Measurements from ENCODE around the gene SLC35F3. TPM values are rescaled to one million over a fixed set of nuclear protein-coding genes. Genes with fewer than 3 reads are reported as not detected.

SLC35F3 gene
- total RNA-seq, 1 donor from 2014 or later, result 0.57 TPM

DNA sequence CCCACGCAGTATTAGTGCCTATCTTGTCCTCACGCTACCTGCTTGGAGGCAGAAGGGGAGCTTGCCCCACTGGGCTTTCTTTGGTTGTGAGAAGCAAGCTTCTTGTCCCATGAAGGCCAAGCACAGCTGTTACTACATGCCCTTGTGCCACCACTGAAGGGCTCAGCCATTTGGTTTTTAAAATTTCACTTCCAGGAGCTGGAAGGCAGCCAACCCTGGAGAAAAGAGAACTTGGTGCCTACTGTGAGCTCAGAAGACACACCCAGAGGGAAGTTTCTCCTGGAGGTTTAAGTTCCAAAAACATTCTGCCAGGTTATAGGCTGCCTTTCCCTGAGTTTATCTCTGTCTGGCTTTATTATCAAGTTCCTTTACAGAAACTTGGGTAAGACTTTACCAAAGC, 187.4 kb downstream of the SLC35F3 start:
- Histone ChIP-seq H2AFZ (ENCODE audit: low read depth, low read length) (no peak overlapping the region), H3K4me2 (ENCODE audit: low read length) (no peak overlapping the region), H3K4me1 (ENCODE audit: insufficient read depth, low read length) (no peaks in the 10 kb centered on the region), H4K20me1 (ENCODE audit: insufficient read depth, low read length) (no peaks in the 10 kb centered on the region), H3K27me3 (ENCODE audit: insufficient read depth, low read length) (no peaks in the 10 kb centered on the region), H3K79me2 (ENCODE audit: insufficient read depth, low read length) (no peaks in the 10 kb centered on the region), H3K9ac (ENCODE audit: low read length) (no peak overlapping the region), H3K36me3 (ENCODE audit: insufficient read depth, low read length) (no peaks in the 10 kb centered on the region), H3K4me3 (ENCODE audit: insufficient read depth, low read depth, low read length) (no peak overlapping the region), H3K27ac (ENCODE audit: low read depth, low read length) (no peak overlapping the region), H3K9me3 (ENCODE audit: insufficient read depth, low read depth, low read length) (no peaks in the 10 kb centered on the region)
- H3K4me1 Mint-ChIP-seq (ENCODE audit: low read depth, unreplicated experiment), result no peaks in the 10 kb centered on the region
- H3K36me3 Mint-ChIP-seq (ENCODE audit: low read depth, unreplicated experiment), result no peaks in the 10 kb centered on the region
- DNase-seq (ENCODE audit: low read depth) (no peak), FAIRE-seq (no peak)
- H3K27me3 Mint-ChIP-seq (ENCODE audit: low read depth, unreplicated experiment), result peaks cover 11% of the 10 kb centered on the region
- H3K9me3 Mint-ChIP-seq (ENCODE audit: unreplicated experiment), result peaks cover 5% of the 10 kb centered on the region
- no peak overlapping the region for H3K4me3 Mint-ChIP-seq (ENCODE audit: unreplicated experiment)
- TF ChIP-seq, protein P1, sequence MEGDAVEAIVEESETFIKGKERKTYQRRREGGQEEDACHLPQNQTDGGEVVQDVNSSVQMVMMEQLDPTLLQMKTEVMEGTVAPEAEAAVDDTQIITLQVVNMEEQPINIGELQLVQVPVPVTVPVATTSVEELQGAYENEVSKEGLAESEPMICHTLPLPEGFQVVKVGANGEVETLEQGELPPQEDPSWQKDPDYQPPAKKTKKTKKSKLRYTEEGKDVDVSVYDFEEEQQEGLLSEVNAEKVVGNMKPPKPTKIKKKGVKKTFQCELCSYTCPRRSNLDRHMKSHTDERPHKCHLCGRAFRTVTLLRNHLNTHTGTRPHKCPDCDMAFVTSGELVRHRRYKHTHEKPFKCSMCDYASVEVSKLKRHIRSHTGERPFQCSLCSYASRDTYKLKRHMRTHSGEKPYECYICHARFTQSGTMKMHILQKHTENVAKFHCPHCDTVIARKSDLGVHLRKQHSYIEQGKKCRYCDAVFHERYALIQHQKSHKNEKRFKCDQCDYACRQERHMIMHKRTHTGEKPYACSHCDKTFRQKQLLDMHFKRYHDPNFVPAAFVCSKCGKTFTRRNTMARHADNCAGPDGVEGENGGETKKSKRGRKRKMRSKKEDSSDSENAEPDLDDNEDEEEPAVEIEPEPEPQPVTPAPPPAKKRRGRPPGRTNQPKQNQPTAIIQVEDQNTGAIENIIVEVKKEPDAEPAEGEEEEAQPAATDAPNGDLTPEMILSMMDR (IDR thresholded peaks at IDR 0.05; ENCODE audit: insufficient read depth, low read depth, low read length), result no peak
- no peak for TF ChIP-seq EZH2 (IDR thresholded peaks at IDR 0.05; ENCODE audit: insufficient read depth, low read length)
- no peak overlapping the region for H3K27ac Mint-ChIP-seq (ENCODE audit: unreplicated experiment)

DNA sequence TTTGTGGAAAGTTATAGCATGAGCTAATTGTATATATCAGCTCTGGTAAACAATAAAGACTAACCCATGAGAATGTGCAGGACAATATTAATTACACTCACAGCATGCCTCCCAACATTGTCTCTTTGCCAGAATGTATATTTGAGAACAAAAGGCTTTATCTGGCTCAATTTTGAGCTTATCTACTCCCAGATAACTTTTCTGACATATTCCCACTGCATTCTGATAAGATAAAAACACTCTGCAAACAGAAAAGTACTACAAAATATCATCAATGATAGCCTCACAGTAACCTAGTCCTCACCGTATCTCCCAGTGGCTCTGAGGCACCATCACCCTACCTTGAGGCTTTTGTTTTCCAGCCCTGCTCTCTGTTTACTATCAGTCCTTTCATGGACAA, 188.6 kb downstream of the SLC35F3 start:
- H3K4me3 ChIP-seq (ENCODE audit: insufficient read depth, low read depth, low read length), result no peak overlapping the region
- no peaks in the 10 kb centered on the region for H3K4me1 ChIP-seq (ENCODE audit: insufficient read depth, low read length)
- no peak overlapping the region for H2AFZ ChIP-seq (ENCODE audit: low read depth, low read length)
- DNase-seq (ENCODE audit: low read depth) (no peak), FAIRE-seq (no peak)
- no peaks in the 10 kb centered on the region for H3K9me3 ChIP-seq (ENCODE audit: insufficient read depth, low read depth, low read length)
- H3K27ac ChIP-seq (ENCODE audit: low read depth, low read length), result no peak overlapping the region
- peaks cover 6% of the 10 kb centered on the region for H3K27me3 Mint-ChIP-seq (ENCODE audit: low read depth, unreplicated experiment)
- no peaks in the 10 kb centered on the region for H3K36me3 Mint-ChIP-seq (ENCODE audit: low read depth, unreplicated experiment)
- H3K4me1 Mint-ChIP-seq (ENCODE audit: low read depth, unreplicated experiment), result no peaks in the 10 kb centered on the region
- H3K79me2 ChIP-seq (ENCODE audit: insufficient read depth, low read length), result peaks cover 5% of the 10 kb centered on the region
- no peaks in the 10 kb centered on the region for H3K27me3 ChIP-seq (ENCODE audit: insufficient read depth, low read length)
- H4K20me1 ChIP-seq (ENCODE audit: insufficient read depth, low read length), result no peaks in the 10 kb centered on the region
- H3K9ac ChIP-seq (ENCODE audit: low read length), result no peak overlapping the region
- peaks cover 5% of the 10 kb centered on the region for H3K9me3 Mint-ChIP-seq (ENCODE audit: unreplicated experiment)
- no peaks in the 10 kb centered on the region for H3K36me3 ChIP-seq (ENCODE audit: insufficient read depth, low read length)
- no peak overlapping the region for H3K4me3 Mint-ChIP-seq (ENCODE audit: unreplicated experiment)
- H3K27ac Mint-ChIP-seq (ENCODE audit: unreplicated experiment), result no peak overlapping the region
- TF ChIP-seq EZH2 (IDR thresholded peaks at IDR 0.05; ENCODE audit: insufficient read depth, low read length), result no peak
- TF ChIP-seq, protein P1 (IDR thresholded peaks at IDR 0.05; ENCODE audit: insufficient read depth, low read depth, low read length), result no peak
- H3K4me2 ChIP-seq (ENCODE audit: low read length), result no peak overlapping the region

DNA sequence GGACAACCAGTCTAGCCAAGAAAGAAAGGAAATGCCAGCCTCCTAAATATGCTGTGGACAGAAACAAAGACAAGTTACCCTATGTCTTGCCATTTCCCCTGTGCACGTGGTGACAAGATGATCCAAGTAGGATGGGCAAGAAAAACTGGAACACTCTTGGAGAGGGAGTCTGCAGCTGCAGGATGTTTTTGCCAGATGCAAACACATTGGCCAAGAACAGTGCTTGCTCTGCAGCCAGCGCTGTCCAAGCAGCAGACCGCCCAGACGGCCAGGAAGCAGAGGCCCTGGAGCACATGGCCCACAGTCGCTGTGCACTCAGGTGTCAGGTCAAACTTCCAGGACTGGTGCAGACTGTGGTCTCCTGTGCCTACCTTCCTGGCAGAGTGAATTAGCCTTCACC, 189.3 kb downstream of the SLC35F3 start:
- Histone ChIP-seq H3K9me3 (ENCODE audit: insufficient read depth, low read depth, low read length) (no peaks in the 10 kb centered on the region), H3K4me3 (ENCODE audit: insufficient read depth, low read depth, low read length) (no peak overlapping the region), H4K20me1 (ENCODE audit: insufficient read depth, low read length) (no peaks in the 10 kb centered on the region), H3K27ac (ENCODE audit: low read depth, low read length) (no peak overlapping the region), H3K9ac (ENCODE audit: low read length) (no peak overlapping the region), H3K36me3 (ENCODE audit: insufficient read depth, low read length) (no peaks in the 10 kb centered on the region), H3K27me3 (ENCODE audit: insufficient read depth, low read length) (no peaks in the 10 kb centered on the region), H3K79me2 (ENCODE audit: insufficient read depth, low read length) (peaks cover 5% of the 10 kb centered on the region), H3K4me1 (ENCODE audit: insufficient read depth, low read length) (no peaks in the 10 kb centered on the region), H2AFZ (ENCODE audit: low read depth, low read length) (no peak overlapping the region), H3K4me2 (ENCODE audit: low read length) (no peak overlapping the region)
- DNase-seq (ENCODE audit: low read depth) (no peak), FAIRE-seq (no peak)
- H3K9me3 Mint-ChIP-seq (ENCODE audit: unreplicated experiment), result peaks cover 5% of the 10 kb centered on the region
- H3K27ac Mint-ChIP-seq (ENCODE audit: unreplicated experiment), result no peak overlapping the region
- TF ChIP-seq, protein P1 (IDR thresholded peaks at IDR 0.05; ENCODE audit: insufficient read depth, low read depth, low read length), result no peak
- TF ChIP-seq EZH2 (IDR thresholded peaks at IDR 0.05; ENCODE audit: insufficient read depth, low read length), result no peak
- peaks cover 6% of the 10 kb centered on the region for H3K27me3 Mint-ChIP-seq (ENCODE audit: low read depth, unreplicated experiment)
- H3K4me1 Mint-ChIP-seq (ENCODE audit: low read depth, unreplicated experiment), result no peaks in the 10 kb centered on the region
- no peaks in the 10 kb centered on the region for H3K36me3 Mint-ChIP-seq (ENCODE audit: low read depth, unreplicated experiment)
- H3K4me3 Mint-ChIP-seq (ENCODE audit: unreplicated experiment), result no peak overlapping the region

Data from astrocyte (in vitro differentiated cells and primary cell).